Prostate gland (tissue), 2 donors: ENCODE results near the gene PHLDA3.

Experiments used
- CTCF ChIP-seq, 4 experiments: fragments of 200-600 bp in 2 of 4; fragments of 450-650 bp in 2 of 4; sonication (generic) in 2 of 4; IDR thresholded peaks; 1 replicate in 3 of 4; 2 replicates in 1 of 4; pipeline ENCODE4 v1.5.1; 2016 to 2019; ENCODE audit warnings: antibody characterized with exemption in 4 of 4, mild to moderate bottlenecking in 2 of 4, moderate library complexity in 2 of 4
- POLR2A ChIP-seq: fragments of 450-650 bp; IDR thresholded peaks from one replicate; pipeline ENCODE4 v1.6.1; 2016; ENCODE audit warnings: antibody characterized with exemption, mild to moderate bottlenecking
- POLR2AphosphoS5 ChIP-seq: sonication (generic); formaldehyde crosslinking; IDR thresholded peaks from one replicate; pipeline ENCODE4 v1.6.1; 2017; ENCODE audit warnings: antibody characterized with exemption

- TF ChIP-seq CTCF (IDR thresholded peaks at IDR 0.05) (no peak), POLR2AphosphoS5 (no peak), POLR2A (no peak)
These were observed 24.2 kb downstream of the PHLDA3 start for GRCh38 chr1:201444792-201445191.
